Parathyroid adenoma (tissue), 2 donors: ENCODE measurements around the gene KIF5B.
"Not testable (repeated sequence)": the region's sequence is repeated elsewhere in the genome, so short reads cannot be mapped to it uniquely, and the experiment has no call there.

Experiments used
- H2AFZ ChIP-seq: fragments of 300-600 bp; sonication (generic); one replicate; pipeline ENCODE4 v1.7.0; 2017; ENCODE audit warnings: antibody characterized with exemption, mild to moderate bottlenecking
- H3K27ac ChIP-seq: fragments of 300-600 bp; sonication (generic); one replicate; pipeline ENCODE4 v1.7.0; 2017
- H3K27me3 ChIP-seq: fragments of 300-600 bp; sonication (generic); one replicate; pipeline ENCODE4 v1.7.0; 2017; ENCODE audit warnings: low read length; ENCODE audit not compliant: control insufficient read depth, insufficient read depth
- H3K36me3 ChIP-seq: fragments of 300-600 bp; sonication (generic); one replicate; pipeline ENCODE4 v1.7.0; 2017; ENCODE audit warnings: low read length; ENCODE audit not compliant: control insufficient read depth, insufficient read depth
- H3K4me1 ChIP-seq: fragments of 300-600 bp; sonication (generic); one replicate; pipeline ENCODE4 v1.7.0; 2017; ENCODE audit warnings: control low read depth
- H3K4me2 ChIP-seq: fragments of 300-600 bp; sonication (generic); one replicate; pipeline ENCODE4 v1.7.0; 2017; ENCODE audit warnings: low read length
- H3K4me3 ChIP-seq: fragments of 300-600 bp; sonication (generic); one replicate; pipeline ENCODE4 v1.7.0; 2017; ENCODE audit warnings: low read depth, low read length
- H3K79me2 ChIP-seq: fragments of 300-600 bp; sonication (generic); one replicate; pipeline ENCODE4 v1.7.0; 2017; ENCODE audit warnings: control low read depth
- H3K9ac ChIP-seq: fragments of 300-600 bp; sonication (generic); one replicate; pipeline ENCODE4 v1.7.0; 2017; ENCODE audit warnings: mild to moderate bottlenecking
- H3K9me3 ChIP-seq: fragments of 300-600 bp; sonication (generic); one replicate; pipeline ENCODE4 v1.7.0; 2017; ENCODE audit warnings: low read length; ENCODE audit not compliant: control insufficient read depth
- CTCF ChIP-seq: fragments of 300-600 bp; sonication (generic); IDR thresholded peaks from one replicate; pipeline ENCODE4 v1.7.0; 2017; ENCODE audit warnings: antibody characterized with exemption, mild to moderate bottlenecking
- donor health status: primary hyperparathyroidism.

The KIF5B gene

GRCh38 chr10:31982111-31982510 is 74.1 kb downstream of the KIF5B start:
- Histone ChIP-seq H3K36me3 (no peaks in the 10 kb centered on the region), H3K27ac (no peak overlapping the region), H3K9me3 (no peaks in the 10 kb centered on the region), H3K9ac (no peak overlapping the region), H3K4me1 (no peaks in the 10 kb centered on the region), H3K4me2 (no peak overlapping the region), H3K79me2 (no peaks in the 10 kb centered on the region), H3K27me3 (no peaks in the 10 kb centered on the region), H2AFZ (no peak overlapping the region), H3K4me3 (no peak overlapping the region)
- no peak for TF ChIP-seq CTCF

GRCh38 chr10:31980471-31980870 is 75.8 kb downstream of the KIF5B start:
- no peaks in the 10 kb centered on the region for H3K27me3 ChIP-seq
- TF ChIP-seq CTCF, result no peak
- H3K4me1 ChIP-seq, result no peaks in the 10 kb centered on the region
- no peak overlapping the region for H3K4me3 ChIP-seq
- H3K36me3 ChIP-seq, result no peaks in the 10 kb centered on the region
- H3K79me2 ChIP-seq, result no peaks in the 10 kb centered on the region
- H3K9ac ChIP-seq, result no peak overlapping the region
- H3K4me2 ChIP-seq, result no peak overlapping the region
- no peak overlapping the region for H3K27ac ChIP-seq
- no peaks in the 10 kb centered on the region for H3K9me3 ChIP-seq
- H2AFZ ChIP-seq, result no peak overlapping the region

GRCh38 chr10:31979071-31979470 is 77.2 kb downstream of the KIF5B start:
- not testable (repeated sequence) for H3K4me3 ChIP-seq, H3K36me3 ChIP-seq

GRCh38 chr10:31978156-31978483 is 78.1 kb downstream of the KIF5B start:
- TF ChIP-seq CTCF, result no peak
- Histone ChIP-seq H3K79me2 (no peaks in the 10 kb centered on the region), H3K27ac (no peak overlapping the region)

More at GRCh38 chr10:31979071-31979470, 77.2 kb downstream of the KIF5B start:
- not testable (repeated sequence) for H3K9ac ChIP-seq, H3K79me2 ChIP-seq, H2AFZ ChIP-seq, H3K27me3 ChIP-seq, H3K9me3 ChIP-seq, H3K4me2 ChIP-seq, H3K27ac ChIP-seq, H3K4me1 ChIP-seq

GRCh38 chr10:31977440-31978155 is 78.6 kb downstream of the KIF5B start:
- H3K36me3 ChIP-seq, result no peaks in the 10 kb centered on the region
- H3K4me3 ChIP-seq, result no peak overlapping the region
- H2AFZ ChIP-seq, result no peak overlapping the region
- no peak overlapping the region for H3K4me2 ChIP-seq
- no peak for TF ChIP-seq CTCF
- H3K9ac ChIP-seq, result no peak overlapping the region
- no peaks in the 10 kb centered on the region for H3K9me3 ChIP-seq
- no peaks in the 10 kb centered on the region for H3K79me2 ChIP-seq
- no peaks in the 10 kb centered on the region for H3K27me3 ChIP-seq
- no peaks in the 10 kb centered on the region for H3K4me1 ChIP-seq
- no peak overlapping the region for H3K27ac ChIP-seq

More at GRCh38 chr10:31978156-31978483, 78.1 kb downstream of the KIF5B start:
- Histone ChIP-seq H3K9ac (no peak overlapping the region), H3K4me1 (no peaks in the 10 kb centered on the region), H2AFZ (no peak overlapping the region), H3K9me3 (no peaks in the 10 kb centered on the region), H3K4me2 (no peak overlapping the region), H3K36me3 (no peaks in the 10 kb centered on the region), H3K27me3 (no peaks in the 10 kb centered on the region), H3K4me3 (no peak overlapping the region)
